HepG2 (cell line): ENCODE results near the gene TMEM63B. TPM values are rescaled to one million over a fixed set of nuclear protein-coding genes. Genes with fewer than 3 reads are reported as not detected.

Experiments
- ATRX ChIP-seq: sonication (generic); formaldehyde crosslinking; IDR thresholded peaks from 2 replicates; pipeline ENCODE4 v1.4.0; 2020; ENCODE audit warnings: missing genetic modification reagents, borderline replicate concordance
- CEBPG ChIP-seq: IDR thresholded peaks from 2 replicates; pipeline ENCODE4 v1.6.1; 2016
- CREBL2 ChIP-seq: sonication (generic); formaldehyde crosslinking; IDR thresholded peaks from 2 replicates; pipeline ENCODE4 v1.8.1; 2023; ENCODE audit warnings: missing genetic modification reagents, mild to moderate bottlenecking, borderline replicate concordance
- DNMT3B ChIP-seq: conservative IDR thresholded peaks from 2 replicates; pipeline ENCODE4 v1.6.1; 2016; ENCODE audit warnings: missing biosample characterization, control low read depth
- DPF2 ChIP-seq: sonication (generic); formaldehyde crosslinking; IDR thresholded peaks from 2 replicates; pipeline ENCODE4 v1.4.0; 2020; ENCODE audit warnings: mild to moderate bottlenecking, low read depth, missing genetic modification reagents, borderline replicate concordance
- E2F5 ChIP-seq: sonication (generic); formaldehyde crosslinking; conservative IDR thresholded peaks from 2 replicates; pipeline ENCODE4 v1.4.0; 2020; ENCODE audit warnings: missing genetic modification reagents
- KLF6 ChIP-seq: IDR thresholded peaks from 2 replicates; pipeline ENCODE4 v1.8.0; 2016; ENCODE audit warnings: missing biosample characterization, missing genetic modification reagents
- MLX ChIP-seq: IDR thresholded peaks from 2 replicates; pipeline ENCODE4 v1.6.1; 2016
- NR1H2 ChIP-seq: sonication (generic); formaldehyde crosslinking; IDR thresholded peaks from 2 replicates; pipeline ENCODE4 v1.8.1; 2022; ENCODE audit warnings: low read depth, missing genetic modification reagents, borderline replicate concordance
- TBP ChIP-seq: sonication (generic); formaldehyde crosslinking; IDR thresholded peaks from 2 replicates; pipeline ENCODE4 v1.5.0; 2020; ENCODE audit warnings: missing genetic modification reagents
- TCF7 ChIP-seq: sonication (generic); IDR thresholded peaks from 2 replicates; pipeline ENCODE4 v1.6.1; 2016; ENCODE audit warnings: antibody characterized with exemption, low read depth
- ZFP37 ChIP-seq: sonication (generic); formaldehyde crosslinking; IDR thresholded peaks from 2 replicates; pipeline ENCODE4 v1.4.0; 2020; ENCODE audit warnings: missing genetic modification reagents, borderline replicate concordance
- ZFX ChIP-seq: sonication (generic); formaldehyde crosslinking; IDR thresholded peaks from 2 replicates; pipeline ENCODE4 v1.4.0; 2020; ENCODE audit warnings: mild to moderate bottlenecking, low read depth, missing genetic modification reagents, moderate library complexity
- ZNF318 ChIP-seq: sonication (generic); formaldehyde crosslinking; IDR thresholded peaks from 2 replicates; pipeline ENCODE4 v1.4.0; 2020; ENCODE audit warnings: mild to moderate bottlenecking, missing genetic modification reagents
- ZNF550 ChIP-seq: sonication (generic); formaldehyde crosslinking; IDR thresholded peaks from 2 replicates; pipeline ENCODE4 v1.4.0; 2020; ENCODE audit warnings: mild to moderate bottlenecking, missing genetic modification reagents, borderline replicate concordance
- ZNF589 ChIP-seq: sonication (generic); formaldehyde crosslinking; conservative IDR thresholded peaks from 2 replicates; pipeline ENCODE4 v1.8.0; 2022; ENCODE audit warnings: mild to moderate bottlenecking, moderate library complexity, missing genetic modification reagents
- ZNF790 ChIP-seq: sonication (generic); formaldehyde crosslinking; IDR thresholded peaks from 2 replicates; pipeline ENCODE4 v1.8.0; 2022; ENCODE audit warnings: missing genetic modification reagents, mild to moderate bottlenecking, borderline replicate concordance
- polyA plus RNA-seq, 8 experiments: library from polyadenylated mRNA; depleted of rRNA in 3 of 8; stranded (reverse) in 7 of 8; unstranded in 1 of 8; fragments of >200 nt; fragmentation: Illumina TruSeq in 4 of 8; extraction: Trizol in 4 of 8; gene quantifications; 2 replicates each; pipeline versions ENCODE4 v1.2.1 to v1.2.3, GENCODE V29; 2011 to 2016; ENCODE audit warnings: low read depth in 4 of 8, missing spikeins in 1 of 8, mixed read lengths in 1 of 8; ENCODE audit not compliant: insufficient read depth in 1 of 8
- total RNA-seq, 5 experiments: library from RNA; depleted of rRNA; stranded (reverse); fragments of >200 nt; fragmentation: Illumina TruSeq; extraction: Trizol; gene quantifications; 2 replicates each; pipeline ENCODE4 v1.2.3, GENCODE V29; 2016; ENCODE audit warnings: low read depth in 1 of 5

The TMEM63B gene
- total and polyA plus RNA-seq, 2 of the 13 experiments (the other 11 are each of a cell fraction or from before 2014, with no cell fraction given) = 27.4 to 75.8 TPM

- TF ChIP-seq ZFP37 (CRISPR knock-in tag) (0 out of 2 replicates have a peak, but pooled peaks have one; percentile 2), KLF6 (CRISPR knock-in tag) (no peak), NR1H2 (CRISPR knock-in tag) (no peak), CREBL2 (CRISPR knock-in tag) (no peak), E2F5 (0 out of 2 replicates have a peak, but pooled peaks have one; percentile 47), DNMT3B (CRISPR knock-in tag) (no peak), TCF7 (no peak), TBP (no peak), MLX (CRISPR knock-in tag) (no peak), ZFX (no peak), ZNF589 (CRISPR knock-in tag) (no peak), CEBPG (CRISPR knock-in tag) (no peak), DPF2 (no peak), ZNF790 (CRISPR knock-in tag) (no peak), ZNF318 (CRISPR knock-in tag) (no peak), ATRX (CRISPR knock-in tag) (0 out of 2 replicates have a peak, but pooled peaks have one; percentile 70), ZNF550 (CRISPR knock-in tag) (0 out of 2 replicates have a peak, but pooled peaks have one; percentile 27)
Measured at GRCh38 chr6:44093066-44093465, 34.3 kb upstream of the TMEM63B start (continued).
